GM20431 (cell line): ENCODE data around the gene LDLRAP1.
"Not testable (repeated sequence)": the region's sequence is repeated elsewhere in the genome, so short reads cannot be mapped to it uniquely, and the experiment has no call there.

Experiments
- in situ Hi-C: fragments of 300-500 bp; cut with MseI, MboI; formaldehyde crosslinking; loops from one replicate; pipeline ENCODE4 v1.15.0; 2020; ENCODE audit warnings: low sequenced_read_pairs; ENCODE audit not compliant: unreplicated experiment

LDLRAP1 gene

GRCh38 chr1:25598879-25599278, 55.5 kb downstream of the LDLRAP1 start:
- in situ Hi-C loops: no loop called here

- in situ Hi-C loops: no loop called here
These were observed 56.7 kb downstream of the LDLRAP1 start for GRCh38 chr1:25599969-25600610.

- in situ Hi-C loops: not testable (repeated sequence)
These were observed 57.7 kb downstream of the LDLRAP1 start for GRCh38 chr1:25600971-25601699.

- in situ Hi-C loops: not testable (repeated sequence)
These were observed 60.6 kb downstream of the LDLRAP1 start for GRCh38 chr1:25603779-25604538.

- in situ Hi-C loops: no loop called here
These were observed 63.7 kb downstream of the LDLRAP1 start for GRCh38 chr1:25607123-25607522.

GRCh38 chr1:25608488-25609178, 65.2 kb downstream of the LDLRAP1 start:
- in situ Hi-C loops: no loop called here

- in situ Hi-C loops: loop anchor here (10.0 kb wide), 1 partner anchor 185 kb away; no protein-coding TSS in a partner anchor
These were observed 66.5 kb downstream of the LDLRAP1 start for GRCh38 chr1:25609921-25610320.

GRCh38 chr1:25610822-25611630, 67.6 kb downstream of the LDLRAP1 start:
- in situ Hi-C loops: loop anchor here (10.0 kb wide), 1 partner anchor 184 kb away; no protein-coding TSS in a partner anchor

GRCh38 chr1:25611843-25612242, 68.4 kb downstream of the LDLRAP1 start:
- in situ Hi-C loops: loop anchor here (10.0 kb wide), 1 partner anchor 183 kb away; no protein-coding TSS in a partner anchor

GRCh38 chr1:25612421-25612820, 69.0 kb downstream of the LDLRAP1 start:
- in situ Hi-C loops: loop anchor here (10.0 kb wide), 1 partner anchor 182 kb away; no protein-coding TSS in a partner anchor

- in situ Hi-C loops: loop anchor here (10.0 kb wide), 1 partner anchor 182 kb away; no protein-coding TSS in a partner anchor
These were observed 69.7 kb downstream of the LDLRAP1 start for GRCh38 chr1:25613091-25613490.

GRCh38 chr1:25614501-25615171, 71.2 kb downstream of the LDLRAP1 start:
- in situ Hi-C loops: loop anchor here (10.0 kb wide), 1 partner anchor 180 kb away; no protein-coding TSS in a partner anchor

- in situ Hi-C loops: loop anchor here (10.0 kb wide), 1 partner anchor 180 kb away; no protein-coding TSS in a partner anchor
These were observed 71.8 kb downstream of the LDLRAP1 start for GRCh38 chr1:25615172-25615541.

- in situ Hi-C loops: loop anchor here (10.0 kb wide), 1 partner anchor 179 kb away; no protein-coding TSS in a partner anchor
These were observed 72.2 kb downstream of the LDLRAP1 start for GRCh38 chr1:25615563-25616094.

GRCh38 chr1:25616095-25616986, 72.9 kb downstream of the LDLRAP1 start, which contains the start of gene MAN1C1:
TSS of gene MAN1C1 (plus strand) at chr1:25616791. CDS start at chr1:25617798, 1,007 bp downstream.
- in situ Hi-C loops: loop anchor here (10.0 kb wide), 1 partner anchor 178 kb away; no protein-coding TSS in a partner anchor

- in situ Hi-C loops: loop anchor here (10.0 kb wide), 1 partner anchor 178 kb away; no protein-coding TSS in a partner anchor
These were observed 73.7 kb downstream of the LDLRAP1 start for GRCh38 chr1:25616987-25617624.
